Measurements from ENCODE around the gene ACP4. TPM values are rescaled to one million over a fixed set of nuclear protein-coding genes. Genes with fewer than 3 reads are reported as not detected.

ACP4 gene
- total RNA-seq, 2 donors from 2014 or later = not detected

GRCh38 chr19:50831026-50831396 lies 40.8 kb downstream of the ACP4 start:
- no peak overlapping the region for H3K4me3 ChIP-seq
- H3K4me1 ChIP-seq (ENCODE audit: control insufficient read depth in 1 of 2, low read depth in 2 of 2) = peaks cover 6% of the 10 kb centered on the region in 2 donors
- H3K9me3 ChIP-seq = no peaks in the 10 kb centered on the region
- H3K27me3 ChIP-seq (replicated peaks; ENCODE audit: insufficient read depth) = no peaks in the 10 kb centered on the region
- ATAC-seq (ENCODE audit: insufficient number of reproducible peaks, low FRiP score, low read depth) (no peak), DNase-seq (ENCODE audit: low spot score) (no peak)
- no peak for TF ChIP-seq CTCF (IDR thresholded peaks at IDR 0.05)
- H3K36me3 ChIP-seq = no peaks in the 10 kb centered on the region
- no peak overlapping the region for H3K27ac ChIP-seq

- ATAC-seq (ENCODE audit: insufficient number of reproducible peaks, low FRiP score, low read depth) = no peak
- H3K27me3 ChIP-seq (replicated peaks; ENCODE audit: insufficient read depth) = no peaks in the 10 kb centered on the region
- DNase-seq (ENCODE audit: low spot score) = no peak
Measured at GRCh38 chr19:50832666-50833065, 42.5 kb downstream of the ACP4 start.

GRCh38 chr19:50833117-50833801 lies 43.0 kb downstream of the ACP4 start, which contains the start of gene KLK15:
TSS of gene KLK15 (minus strand) at chr19:50833574. CDS start at chr19:50831492, 2,082 bp downstream.
- H3K4me3 ChIP-seq = no peak within 1 kb of the TSS
- H3K36me3 ChIP-seq = no peaks in the 10 kb centered on the region
- no peak for ATAC-seq (ENCODE audit: insufficient number of reproducible peaks, low FRiP score, low read depth)
- no peak within 1 kb of the TSS for H3K27ac ChIP-seq
- H3K9me3 ChIP-seq = no peaks in the 10 kb centered on the region
- peaks cover 6% of the 10 kb centered on the region in 2 donors for H3K4me1 ChIP-seq (ENCODE audit: control insufficient read depth in 1 of 2, low read depth in 2 of 2)
- TF ChIP-seq CTCF (IDR thresholded peaks at IDR 0.05) = no peak
- no peaks in the 10 kb centered on the region for H3K27me3 ChIP-seq (replicated peaks; ENCODE audit: insufficient read depth)
- DNase-seq (ENCODE audit: low spot score) = no peak

More at GRCh38 chr19:50832666-50833065, 42.5 kb downstream of the ACP4 start:
- TF ChIP-seq CTCF (IDR thresholded peaks at IDR 0.05) = no peak
- H3K36me3 ChIP-seq = no peaks in the 10 kb centered on the region
- no peak overlapping the region for H3K4me3 ChIP-seq
- H3K27ac ChIP-seq = no peak overlapping the region
- no peaks in the 10 kb centered on the region for H3K9me3 ChIP-seq
- H3K4me1 ChIP-seq (ENCODE audit: control insufficient read depth in 1 of 2, low read depth in 2 of 2) = peaks cover 6% of the 10 kb centered on the region in 2 donors

- DNase-seq (ENCODE audit: low spot score) = no peak
- no peak for TF ChIP-seq CTCF (IDR thresholded peaks at IDR 0.05)
- H3K27me3 ChIP-seq (replicated peaks; ENCODE audit: insufficient read depth) = no peaks in the 10 kb centered on the region
- no peak overlapping the region for H3K27ac ChIP-seq
- ATAC-seq (ENCODE audit: insufficient number of reproducible peaks, low FRiP score, low read depth) = no peak
- peaks cover 6% of the 10 kb centered on the region in 2 donors for H3K4me1 ChIP-seq (ENCODE audit: control insufficient read depth in 1 of 2, low read depth in 2 of 2)
- H3K9me3 ChIP-seq = no peaks in the 10 kb centered on the region
- H3K36me3 ChIP-seq = no peaks in the 10 kb centered on the region
- no peak overlapping the region for H3K4me3 ChIP-seq
Measured at GRCh38 chr19:50833802-50834167, 43.6 kb downstream of the ACP4 start.

GRCh38 chr19:50835103-50835784 lies 45.0 kb downstream of the ACP4 start:
- H3K9me3 ChIP-seq = no peaks in the 10 kb centered on the region
- H3K27me3 ChIP-seq (replicated peaks; ENCODE audit: insufficient read depth) = no peaks in the 10 kb centered on the region
- ATAC-seq (ENCODE audit: insufficient number of reproducible peaks, low FRiP score, low read depth) (no peak), DNase-seq (ENCODE audit: low spot score) (no peak)
- H3K4me1 ChIP-seq (ENCODE audit: control insufficient read depth in 1 of 2, low read depth in 2 of 2) = peaks cover 6% of the 10 kb centered on the region in 2 donors
- TF ChIP-seq CTCF (IDR thresholded peaks at IDR 0.05) = no peak
- no peaks in the 10 kb centered on the region for H3K36me3 ChIP-seq
- H3K4me3 ChIP-seq = peak overlapping the region; percentile 71
- no peak overlapping the region for H3K27ac ChIP-seq
